ENCODE data around the gene PTN.

DNA sequence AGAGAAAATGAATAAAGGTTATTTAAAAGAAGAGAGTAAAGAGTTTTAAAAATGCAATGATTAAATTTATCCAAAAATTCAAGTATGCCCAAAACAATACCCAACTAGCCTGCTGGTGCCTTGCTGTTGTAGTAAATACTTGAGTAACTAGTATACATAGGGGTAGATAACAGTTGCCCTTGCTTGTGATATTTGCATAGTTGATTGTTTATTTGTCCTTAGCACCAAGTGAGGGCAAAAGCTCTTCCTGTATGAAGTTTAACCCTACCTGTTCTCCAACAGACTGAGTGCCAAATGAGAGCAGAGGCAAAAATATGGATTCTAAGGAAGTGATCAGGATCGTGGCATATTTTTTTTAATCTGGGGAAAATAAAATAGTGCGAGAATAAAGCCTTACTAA lies 85.0 kb downstream of the PTN start:
- TF ChIP-seq, protein P1, sequence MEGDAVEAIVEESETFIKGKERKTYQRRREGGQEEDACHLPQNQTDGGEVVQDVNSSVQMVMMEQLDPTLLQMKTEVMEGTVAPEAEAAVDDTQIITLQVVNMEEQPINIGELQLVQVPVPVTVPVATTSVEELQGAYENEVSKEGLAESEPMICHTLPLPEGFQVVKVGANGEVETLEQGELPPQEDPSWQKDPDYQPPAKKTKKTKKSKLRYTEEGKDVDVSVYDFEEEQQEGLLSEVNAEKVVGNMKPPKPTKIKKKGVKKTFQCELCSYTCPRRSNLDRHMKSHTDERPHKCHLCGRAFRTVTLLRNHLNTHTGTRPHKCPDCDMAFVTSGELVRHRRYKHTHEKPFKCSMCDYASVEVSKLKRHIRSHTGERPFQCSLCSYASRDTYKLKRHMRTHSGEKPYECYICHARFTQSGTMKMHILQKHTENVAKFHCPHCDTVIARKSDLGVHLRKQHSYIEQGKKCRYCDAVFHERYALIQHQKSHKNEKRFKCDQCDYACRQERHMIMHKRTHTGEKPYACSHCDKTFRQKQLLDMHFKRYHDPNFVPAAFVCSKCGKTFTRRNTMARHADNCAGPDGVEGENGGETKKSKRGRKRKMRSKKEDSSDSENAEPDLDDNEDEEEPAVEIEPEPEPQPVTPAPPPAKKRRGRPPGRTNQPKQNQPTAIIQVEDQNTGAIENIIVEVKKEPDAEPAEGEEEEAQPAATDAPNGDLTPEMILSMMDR (IDR thresholded peaks at IDR 0.05) = no peak
- TF ChIP-seq POLR2A (IDR thresholded peaks at IDR 0.05) = no peak

All from adrenal gland (tissue), 5 donors.